Liver (tissue), 9 donors: ENCODE data around the gene GDI1. TPM values are rescaled to one million over a fixed set of nuclear protein-coding genes. Genes with fewer than 3 reads are reported as not detected.

ENCODE experiments used
- DNase-seq: peaks from one replicate; pipeline ENCODE4 v3.0.0-alpha.2; 2017; ENCODE audit warnings: low spot score
- H3K27ac ChIP-seq, 2 donors: one replicate each; pipeline ENCODE4 v1.7.0; 2013; ENCODE audit warnings: inconsistent platforms in 2 of 2, low read length in 2 of 2, control low read depth in 1 of 2, low read depth in 1 of 2, mild to moderate bottlenecking in 1 of 2
- H3K27me3 ChIP-seq, 4 donors: one replicate each; pipeline versions ENCODE4 v1.6.1 to v1.7.0; 2013; ENCODE audit warnings: low read length in 3 of 4, inconsistent platforms in 1 of 4, mild to moderate bottlenecking in 1 of 4, moderate library complexity in 1 of 4; ENCODE audit not compliant: control insufficient read depth in 4 of 4, insufficient read depth in 4 of 4
- H3K36me3 ChIP-seq, 4 donors: one replicate each; pipeline versions ENCODE4 v1.6.1 to v1.7.0; 2013; ENCODE audit warnings: low read length in 3 of 4, mild to moderate bottlenecking in 3 of 4, low read depth in 1 of 4, moderate library complexity in 1 of 4; ENCODE audit not compliant: control insufficient read depth in 4 of 4, insufficient read depth in 3 of 4
- H3K4me1 ChIP-seq, 4 donors: one replicate each; pipeline versions ENCODE4 v1.6.1 to v1.7.0; 2013; ENCODE audit warnings: low read length in 3 of 4, mild to moderate bottlenecking in 3 of 4, moderate library complexity in 1 of 4; ENCODE audit not compliant: control insufficient read depth in 4 of 4, insufficient read depth in 4 of 4
- H3K4me3 ChIP-seq, 3 donors: one replicate each; pipeline versions ENCODE4 v1.6.1 to v1.7.0; 2013; ENCODE audit warnings: low read length in 3 of 3, control low read depth in 1 of 3, low read depth in 1 of 3, mild to moderate bottlenecking in 1 of 3
- H3K9ac ChIP-seq, 2 donors: one replicate each; pipeline ENCODE4 v1.7.0; 2013; ENCODE audit warnings: low read length in 2 of 2, mild to moderate bottlenecking in 2 of 2, moderate library complexity in 2 of 2, control low read depth in 1 of 2, low read depth in 1 of 2
- H3K9me3 ChIP-seq, 4 donors: one replicate each; pipeline versions ENCODE4 v1.6.1 to v1.7.0; 2013; ENCODE audit warnings: low read length in 3 of 4; ENCODE audit not compliant: control insufficient read depth in 4 of 4
- EGR1 ChIP-seq, 2 donors: IDR thresholded peaks; 2 replicates each; pipeline ENCODE4 v1.6.1; 2016 to 2018; ENCODE audit warnings: antibody characterized with exemption in 2 of 2, low read depth in 2 of 2
- FOXA1 ChIP-seq: IDR thresholded peaks from 2 replicates; pipeline ENCODE4 v1.6.1; 2016; ENCODE audit warnings: antibody characterized with exemption
- FOXA2 ChIP-seq: IDR thresholded peaks from 2 replicates; pipeline ENCODE4 v1.6.1; 2016; ENCODE audit warnings: antibody characterized with exemption
- GABPA ChIP-seq, 2 donors: IDR thresholded peaks in 1 of 2; conservative IDR thresholded peaks in 1 of 2; 2 replicates each; pipeline ENCODE4 v1.6.1; 2016; ENCODE audit warnings: antibody characterized with exemption in 2 of 2, mild to moderate bottlenecking in 1 of 2, moderate library complexity in 1 of 2
- HNF4A ChIP-seq, 2 donors: conservative IDR thresholded peaks; 2 replicates each; pipeline ENCODE4 v1.6.1; 2016; ENCODE audit warnings: antibody characterized with exemption in 2 of 2, mild to moderate bottlenecking in 2 of 2
- HNF4G ChIP-seq: IDR thresholded peaks from 2 replicates; pipeline ENCODE4 v1.6.1; 2016; ENCODE audit warnings: antibody characterized with exemption
- JUND ChIP-seq, 2 donors: IDR thresholded peaks; 2 replicates each; pipeline ENCODE4 v1.6.1; 2016; ENCODE audit warnings: antibody characterized with exemption in 2 of 2
- NR2F2 ChIP-seq: IDR thresholded peaks from 2 replicates; pipeline ENCODE4 v1.6.1; 2016; ENCODE audit warnings: antibody characterized with exemption
- RAD21 ChIP-seq, 2 donors: IDR thresholded peaks; 2 replicates each; pipeline ENCODE4 v1.6.1; 2016; ENCODE audit warnings: antibody characterized with exemption in 2 of 2, mild to moderate bottlenecking in 2 of 2
- RXRA ChIP-seq, 2 donors: IDR thresholded peaks; 2 replicates each; pipeline ENCODE4 v1.6.1; 2017 to 2018; ENCODE audit warnings: antibody characterized with exemption in 2 of 2, mild to moderate bottlenecking in 1 of 2
- SP1 ChIP-seq: IDR thresholded peaks from 2 replicates; pipeline ENCODE4 v1.6.1; 2018; ENCODE audit warnings: antibody characterized with exemption, mild to moderate bottlenecking
- TAF1 ChIP-seq: conservative IDR thresholded peaks from 2 replicates; pipeline ENCODE4 v1.6.1; 2016; ENCODE audit warnings: antibody characterized with exemption, mild to moderate bottlenecking
- YY1 ChIP-seq: IDR thresholded peaks from 2 replicates; pipeline ENCODE4 v1.6.1; 2016; ENCODE audit warnings: antibody characterized with exemption, mild to moderate bottlenecking
- WGBS: extraction: QIAGEN DNeasy Blood & Tissue Kit; methylation state at CpG from one replicate; pipeline ENCODE4 v1.1.7; 2013; 5-methylcytosine and 5-hydroxymethylcytosine counted together
- polyA plus RNA-seq, 2 donors: library from polyadenylated mRNA; stranded (reverse) in 1 of 2; unstranded in 1 of 2; fragments of 200-250 nt in 1 of 2; fragments of >200 nt in 1 of 2; fragmentation: Nextera tagmentation in 1 of 2; extraction: Ambion mirVana in 1 of 2; gene quantifications; one replicate each; pipeline versions ENCODE4 v1.2.1 to v1.2.3, GENCODE V29; 2013 to 2015
- total RNA-seq, 2 donors: library from RNA; depleted of rRNA; stranded (reverse); fragments of >200 nt; gene quantifications; one replicate each; pipeline ENCODE4 v1.2.3, GENCODE V29; 2014
- TF ChIP-seq, protein P1 (sequence below): IDR thresholded peaks from 2 replicates; pipeline ENCODE4 v1.6.1; 2016; ENCODE audit warnings: antibody characterized with exemption
- TF ChIP-seq, protein P2 (sequence below): IDR thresholded peaks from 2 replicates; pipeline ENCODE4 v1.6.1; 2016; ENCODE audit warnings: antibody characterized with exemption
- TF ChIP-seq, protein P3 (sequence below): IDR thresholded peaks from 2 replicates; pipeline ENCODE4 v1.6.1; 2016; ENCODE audit warnings: antibody characterized with exemption
- TF ChIP-seq, protein P4 (sequence below): fragments of 150-350 bp; IDR thresholded peaks from 2 replicates; pipeline ENCODE4 v1.5.1; 2017; ENCODE audit warnings: improper control_type of control experiment, low read depth, low read length; ENCODE audit not compliant: missing input control
- TF ChIP-seq, protein P5 (sequence below): IDR thresholded peaks from 2 replicates; pipeline ENCODE4 v1.6.1; 2016; ENCODE audit warnings: antibody characterized with exemption, mild to moderate bottlenecking
- donor health status: healthy.
- donor health status: healthy.
- donor health status: healthy.
- donor health status: healthy.
- donor health status: healthy.

GDI1 gene
- total and polyA plus RNA-seq, 4 donors, result 12.8 to 35.6 (median 20.5) TPM

DNA sequence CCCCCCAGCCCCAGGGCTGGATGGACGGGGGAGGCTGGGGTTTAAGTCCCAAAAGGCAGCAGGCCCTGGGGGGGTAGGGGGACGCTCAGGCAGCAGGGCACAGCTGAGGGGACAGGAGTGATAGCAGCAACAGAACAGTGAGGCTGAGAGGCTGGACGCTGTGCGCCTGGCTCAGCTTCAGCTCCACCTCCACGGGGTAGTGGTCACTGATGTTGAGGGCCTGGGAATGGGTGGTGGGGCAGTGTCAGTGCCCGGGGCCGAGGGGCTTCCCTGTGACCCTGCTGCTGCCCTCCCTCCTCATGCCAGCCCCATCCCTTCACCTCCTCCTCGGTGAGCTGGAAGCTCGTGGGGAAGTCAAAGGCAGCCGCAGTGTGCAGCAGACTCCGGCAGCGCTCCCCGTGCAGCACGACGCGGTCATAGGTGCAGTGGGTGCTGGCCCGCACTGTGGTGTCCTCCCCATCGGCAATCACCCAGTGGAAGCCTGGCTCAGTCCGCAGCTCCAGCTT is 34.3 kb upstream of the GDI1 start:
- Histone ChIP-seq H3K9ac (no peak overlapping the region), H3K4me3 (no peak overlapping the region), H3K27ac (no peak overlapping the region), H3K36me3 (peaks cover 0 to 10% (median 7%) of the 10 kb centered on the region in 4 donors), H3K27me3 (no peaks in the 10 kb centered on the region), H3K9me3 (no peaks in the 10 kb centered on the region), H3K4me1 (peaks cover 1 to 34% (median 26%) of the 10 kb centered on the region in 4 donors)
- WGBS, result 76% methylated on average over 19 of the region's 19 CpGs
- TF ChIP-seq, protein P1, sequence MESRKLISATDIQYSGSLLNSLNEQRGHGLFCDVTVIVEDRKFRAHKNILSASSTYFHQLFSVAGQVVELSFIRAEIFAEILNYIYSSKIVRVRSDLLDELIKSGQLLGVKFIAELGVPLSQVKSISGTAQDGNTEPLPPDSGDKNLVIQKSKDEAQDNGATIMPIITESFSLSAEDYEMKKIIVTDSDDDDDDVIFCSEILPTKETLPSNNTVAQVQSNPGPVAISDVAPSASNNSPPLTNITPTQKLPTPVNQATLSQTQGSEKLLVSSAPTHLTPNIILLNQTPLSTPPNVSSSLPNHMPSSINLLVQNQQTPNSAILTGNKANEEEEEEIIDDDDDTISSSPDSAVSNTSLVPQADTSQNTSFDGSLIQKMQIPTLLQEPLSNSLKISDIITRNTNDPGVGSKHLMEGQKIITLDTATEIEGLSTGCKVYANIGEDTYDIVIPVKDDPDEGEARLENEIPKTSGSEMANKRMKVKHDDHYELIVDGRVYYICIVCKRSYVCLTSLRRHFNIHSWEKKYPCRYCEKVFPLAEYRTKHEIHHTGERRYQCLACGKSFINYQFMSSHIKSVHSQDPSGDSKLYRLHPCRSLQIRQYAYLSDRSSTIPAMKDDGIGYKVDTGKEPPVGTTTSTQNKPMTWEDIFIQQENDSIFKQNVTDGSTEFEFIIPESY, result no peak
- TF ChIP-seq NR2F2, result no peak
- TF ChIP-seq GABPA (IDR thresholded peaks at IDR 0.05 in 1 of 2, conservative IDR thresholded peaks at IDR 0.05 in 1 of 2), result no peak
- no peak for TF ChIP-seq JUND (IDR thresholded peaks at IDR 0.05)
- TF ChIP-seq, protein P2, sequence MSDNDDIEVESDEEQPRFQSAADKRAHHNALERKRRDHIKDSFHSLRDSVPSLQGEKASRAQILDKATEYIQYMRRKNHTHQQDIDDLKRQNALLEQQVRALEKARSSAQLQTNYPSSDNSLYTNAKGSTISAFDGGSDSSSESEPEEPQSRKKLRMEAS, result no peak
- no peak for TF ChIP-seq TAF1
- no peak for TF ChIP-seq FOXA2
- TF ChIP-seq, protein P3, sequence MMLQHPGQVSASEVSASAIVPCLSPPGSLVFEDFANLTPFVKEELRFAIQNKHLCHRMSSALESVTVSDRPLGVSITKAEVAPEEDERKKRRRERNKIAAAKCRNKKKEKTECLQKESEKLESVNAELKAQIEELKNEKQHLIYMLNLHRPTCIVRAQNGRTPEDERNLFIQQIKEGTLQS, result no peak
- TF ChIP-seq FOXA1, result no peak
- TF ChIP-seq, protein P4, sequence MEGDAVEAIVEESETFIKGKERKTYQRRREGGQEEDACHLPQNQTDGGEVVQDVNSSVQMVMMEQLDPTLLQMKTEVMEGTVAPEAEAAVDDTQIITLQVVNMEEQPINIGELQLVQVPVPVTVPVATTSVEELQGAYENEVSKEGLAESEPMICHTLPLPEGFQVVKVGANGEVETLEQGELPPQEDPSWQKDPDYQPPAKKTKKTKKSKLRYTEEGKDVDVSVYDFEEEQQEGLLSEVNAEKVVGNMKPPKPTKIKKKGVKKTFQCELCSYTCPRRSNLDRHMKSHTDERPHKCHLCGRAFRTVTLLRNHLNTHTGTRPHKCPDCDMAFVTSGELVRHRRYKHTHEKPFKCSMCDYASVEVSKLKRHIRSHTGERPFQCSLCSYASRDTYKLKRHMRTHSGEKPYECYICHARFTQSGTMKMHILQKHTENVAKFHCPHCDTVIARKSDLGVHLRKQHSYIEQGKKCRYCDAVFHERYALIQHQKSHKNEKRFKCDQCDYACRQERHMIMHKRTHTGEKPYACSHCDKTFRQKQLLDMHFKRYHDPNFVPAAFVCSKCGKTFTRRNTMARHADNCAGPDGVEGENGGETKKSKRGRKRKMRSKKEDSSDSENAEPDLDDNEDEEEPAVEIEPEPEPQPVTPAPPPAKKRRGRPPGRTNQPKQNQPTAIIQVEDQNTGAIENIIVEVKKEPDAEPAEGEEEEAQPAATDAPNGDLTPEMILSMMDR, result no peak
- TF ChIP-seq, protein P5, sequence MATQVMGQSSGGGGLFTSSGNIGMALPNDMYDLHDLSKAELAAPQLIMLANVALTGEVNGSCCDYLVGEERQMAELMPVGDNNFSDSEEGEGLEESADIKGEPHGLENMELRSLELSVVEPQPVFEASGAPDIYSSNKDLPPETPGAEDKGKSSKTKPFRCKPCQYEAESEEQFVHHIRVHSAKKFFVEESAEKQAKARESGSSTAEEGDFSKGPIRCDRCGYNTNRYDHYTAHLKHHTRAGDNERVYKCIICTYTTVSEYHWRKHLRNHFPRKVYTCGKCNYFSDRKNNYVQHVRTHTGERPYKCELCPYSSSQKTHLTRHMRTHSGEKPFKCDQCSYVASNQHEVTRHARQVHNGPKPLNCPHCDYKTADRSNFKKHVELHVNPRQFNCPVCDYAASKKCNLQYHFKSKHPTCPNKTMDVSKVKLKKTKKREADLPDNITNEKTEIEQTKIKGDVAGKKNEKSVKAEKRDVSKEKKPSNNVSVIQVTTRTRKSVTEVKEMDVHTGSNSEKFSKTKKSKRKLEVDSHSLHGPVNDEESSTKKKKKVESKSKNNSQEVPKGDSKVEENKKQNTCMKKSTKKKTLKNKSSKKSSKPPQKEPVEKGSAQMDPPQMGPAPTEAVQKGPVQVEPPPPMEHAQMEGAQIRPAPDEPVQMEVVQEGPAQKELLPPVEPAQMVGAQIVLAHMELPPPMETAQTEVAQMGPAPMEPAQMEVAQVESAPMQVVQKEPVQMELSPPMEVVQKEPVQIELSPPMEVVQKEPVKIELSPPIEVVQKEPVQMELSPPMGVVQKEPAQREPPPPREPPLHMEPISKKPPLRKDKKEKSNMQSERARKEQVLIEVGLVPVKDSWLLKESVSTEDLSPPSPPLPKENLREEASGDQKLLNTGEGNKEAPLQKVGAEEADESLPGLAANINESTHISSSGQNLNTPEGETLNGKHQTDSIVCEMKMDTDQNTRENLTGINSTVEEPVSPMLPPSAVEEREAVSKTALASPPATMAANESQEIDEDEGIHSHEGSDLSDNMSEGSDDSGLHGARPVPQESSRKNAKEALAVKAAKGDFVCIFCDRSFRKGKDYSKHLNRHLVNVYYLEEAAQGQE, result no peak
- TF ChIP-seq YY1, result no peak
- TF ChIP-seq RAD21 (IDR thresholded peaks at IDR 0.05), result no peak
- TF ChIP-seq RXRA (IDR thresholded peaks at IDR 0.05), result no peak
- no peak for DNase-seq

DNA sequence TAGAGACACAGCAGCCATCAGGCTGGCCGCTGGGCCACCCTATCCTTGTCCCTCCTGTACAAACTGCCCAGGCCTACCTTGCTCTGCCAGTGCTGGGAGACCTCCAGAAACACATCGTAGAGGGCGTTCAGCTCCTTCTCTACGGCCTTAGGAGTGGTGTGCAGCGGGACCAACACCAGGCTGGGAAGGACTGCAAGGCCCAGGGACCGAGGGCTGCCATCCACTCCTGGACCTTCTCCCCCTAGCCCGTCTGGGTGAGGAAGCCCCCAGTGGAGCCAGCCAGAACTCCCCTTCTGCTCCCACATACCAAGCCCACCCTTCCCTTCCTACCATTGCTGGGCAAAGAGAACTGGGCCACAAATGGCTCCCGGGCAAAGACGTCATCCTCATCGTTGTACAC is 33.8 kb upstream of the GDI1 start:
- Histone ChIP-seq H3K36me3 (peaks cover 0 to 10% (median 7%) of the 10 kb centered on the region in 4 donors), H3K9ac (no peak overlapping the region), H3K4me3 (no peak overlapping the region), H3K4me1 (peaks cover 1 to 34% (median 26%) of the 10 kb centered on the region in 4 donors), H3K9me3 (no peaks in the 10 kb centered on the region), H3K27ac (no peak overlapping the region), H3K27me3 (no peaks in the 10 kb centered on the region)
- no peak for DNase-seq
- WGBS, result 95% methylated on average over 10 of the region's 10 CpGs
- TF ChIP-seq, protein P1, result no peak
- TF ChIP-seq RAD21 (IDR thresholded peaks at IDR 0.05) (no peak), TAF1 (no peak), NR2F2 (no peak), YY1 (no peak), HNF4G (no peak), EGR1 (IDR thresholded peaks at IDR 0.05; ENCODE audit: low read depth in 2 of 2) (no peak), JUND (IDR thresholded peaks at IDR 0.05) (no peak), SP1 (no peak), HNF4A (conservative IDR thresholded peaks at IDR 0.05) (no peak), FOXA2 (no peak), FOXA1 (no peak)
- TF ChIP-seq, protein P2, result no peak
- TF ChIP-seq, protein P4, result no peak
